ENCODE measurements around the gene ZNF407.

The ZNF407 gene

DNA sequence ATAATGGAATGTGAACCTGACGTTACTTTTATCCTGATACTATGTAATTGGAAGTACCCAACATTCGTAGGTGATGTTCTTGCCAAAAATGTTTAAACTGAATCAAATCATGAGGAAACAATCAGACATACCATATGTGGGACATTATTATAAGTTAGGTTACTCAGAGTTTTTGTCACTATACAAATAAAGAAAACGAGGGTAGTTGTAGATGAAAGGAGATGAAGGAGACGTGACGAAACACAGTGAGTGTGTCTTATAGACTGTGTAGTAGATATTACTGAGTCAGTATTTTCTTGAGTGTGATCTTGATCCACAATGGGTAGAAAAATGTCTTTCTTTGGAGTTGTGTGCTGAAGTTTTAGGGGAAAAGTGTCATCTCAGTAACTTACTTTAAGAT lies 176.8 kb downstream of the ZNF407 start:
- Histone ChIP-seq H3K36me3 (ENCODE audit: control insufficient read depth in 4 of 4, insufficient read depth in 4 of 4, low read length in 3 of 4) (peaks cover 0 to 2% (median 0%) of the 10 kb centered on the region in 4 experiments), H3K4me1 (ENCODE audit: control extremely low read depth in 1 of 4, control insufficient read depth in 4 of 4, insufficient read depth in 4 of 4, low read length in 3 of 4) (no peaks in the 10 kb centered on the region), H3K27me3 (replicated peaks in 2 of 5; ENCODE audit: control insufficient read depth in 4 of 5, insufficient read depth in 5 of 5, low read length in 4 of 5) (no peaks in the 10 kb centered on the region), H3K9me3 (ENCODE audit: control extremely low read depth in 1 of 5, control insufficient read depth in 4 of 5, insufficient read depth in 2 of 5, low read depth in 1 of 5, low read length in 4 of 5) (no peaks in the 10 kb centered on the region), H3K4me3 (ENCODE audit: control insufficient read depth in 1 of 7, extremely low read depth in 1 of 7, insufficient read depth in 4 of 7, low read depth in 2 of 7, low read length in 6 of 7) (no peak overlapping the region), H3K27ac (ENCODE audit: insufficient read depth in 1 of 2, low read depth in 1 of 2, low read length in 2 of 2, poor library complexity in 1 of 2, severe bottlenecking in 2 of 2) (no peak overlapping the region)
- CTCF ChIA-PET = no interaction called here
- DNase-seq = no peak
- 97% methylated on average over 3 of the region's 5 CpGs for WGBS (ENCODE audit: insufficient coverage)
- POLR2A ChIA-PET = no interaction called here

GRCh38 chr18:74775239-74775638 lies 177.6 kb downstream of the ZNF407 start:
- Histone ChIP-seq H3K27me3 (replicated peaks in 2 of 5; ENCODE audit: control insufficient read depth in 4 of 5, insufficient read depth in 5 of 5, low read length in 4 of 5) (no peaks in the 10 kb centered on the region), H3K36me3 (ENCODE audit: control insufficient read depth in 4 of 4, insufficient read depth in 4 of 4, low read length in 3 of 4) (peaks cover 0 to 2% (median 0%) of the 10 kb centered on the region in 4 experiments), H3K9me3 (ENCODE audit: control extremely low read depth in 1 of 5, control insufficient read depth in 4 of 5, insufficient read depth in 2 of 5, low read depth in 1 of 5, low read length in 4 of 5) (no peaks in the 10 kb centered on the region), H3K4me3 (ENCODE audit: control insufficient read depth in 1 of 7, extremely low read depth in 1 of 7, insufficient read depth in 4 of 7, low read depth in 2 of 7, low read length in 6 of 7) (no peak overlapping the region), H3K4me1 (ENCODE audit: control extremely low read depth in 1 of 4, control insufficient read depth in 4 of 4, insufficient read depth in 4 of 4, low read length in 3 of 4) (no peaks in the 10 kb centered on the region), H3K27ac (ENCODE audit: insufficient read depth in 1 of 2, low read depth in 1 of 2, low read length in 2 of 2, poor library complexity in 1 of 2, severe bottlenecking in 2 of 2) (no peak overlapping the region)
- DNase-seq = no peak
- CTCF ChIA-PET = no interaction called here
- WGBS (ENCODE audit: insufficient coverage) = 100% methylated on average over 1 of the region's 3 CpGs
- POLR2A ChIA-PET = no interaction called here

GRCh38 chr18:74778191-74778847 lies 180.6 kb downstream of the ZNF407 start:
- H3K36me3 ChIP-seq (ENCODE audit: control insufficient read depth in 4 of 4, insufficient read depth in 4 of 4, low read length in 3 of 4) = peaks cover 0 to 2% (median 0%) of the 10 kb centered on the region in 4 experiments
- no peak overlapping the region for H3K4me3 ChIP-seq (ENCODE audit: control insufficient read depth in 1 of 7, extremely low read depth in 1 of 7, insufficient read depth in 4 of 7, low read depth in 2 of 7, low read length in 6 of 7)
- ChIA-PET POLR2A (no interaction called here), CTCF (no interaction called here)
- H3K4me1 ChIP-seq (ENCODE audit: control extremely low read depth in 1 of 4, control insufficient read depth in 4 of 4, insufficient read depth in 4 of 4, low read length in 3 of 4) = no peaks in the 10 kb centered on the region
- H3K27me3 ChIP-seq (replicated peaks in 2 of 5; ENCODE audit: control insufficient read depth in 4 of 5, insufficient read depth in 5 of 5, low read length in 4 of 5) = no peaks in the 10 kb centered on the region
- 87% methylated on average over 4 of the region's 6 CpGs for WGBS (ENCODE audit: insufficient coverage)
- H3K27ac ChIP-seq (ENCODE audit: insufficient read depth in 1 of 2, low read depth in 1 of 2, low read length in 2 of 2, poor library complexity in 1 of 2, severe bottlenecking in 2 of 2) = no peak overlapping the region
- peak; percentile 28 to 76 (median 60) for DNase-seq
- H3K9me3 ChIP-seq (ENCODE audit: control extremely low read depth in 1 of 5, control insufficient read depth in 4 of 5, insufficient read depth in 2 of 5, low read depth in 1 of 5, low read length in 4 of 5) = no peaks in the 10 kb centered on the region

DNA sequence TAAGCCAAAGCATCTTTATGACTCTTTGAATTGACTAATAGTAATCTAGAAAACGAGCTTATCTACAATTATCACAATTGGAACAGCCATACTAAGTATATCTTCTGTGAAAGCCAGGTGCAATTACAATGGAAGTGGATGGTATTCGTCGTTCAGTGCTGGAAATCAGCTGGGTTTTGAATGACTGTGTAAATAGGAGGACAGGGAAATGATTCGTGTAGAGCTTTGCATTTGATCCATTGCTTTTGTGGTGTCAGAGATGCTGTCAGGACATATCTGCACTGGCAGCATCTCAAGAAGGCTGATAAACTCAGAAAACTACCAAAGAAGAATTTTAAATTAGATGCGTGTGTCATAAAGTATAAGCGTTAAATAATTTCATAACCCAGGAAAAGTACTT lies 187.1 kb downstream of the ZNF407 start:
- Histone ChIP-seq H3K27me3 (replicated peaks in 2 of 5; ENCODE audit: control insufficient read depth in 4 of 5, insufficient read depth in 5 of 5, low read length in 4 of 5) (no peaks in the 10 kb centered on the region), H3K27ac (ENCODE audit: insufficient read depth in 1 of 2, low read depth in 1 of 2, low read length in 2 of 2, poor library complexity in 1 of 2, severe bottlenecking in 2 of 2) (no peak overlapping the region), H3K4me1 (ENCODE audit: control extremely low read depth in 1 of 4, control insufficient read depth in 4 of 4, insufficient read depth in 4 of 4, low read length in 3 of 4) (no peaks in the 10 kb centered on the region), H3K36me3 (ENCODE audit: control insufficient read depth in 4 of 4, insufficient read depth in 4 of 4, low read length in 3 of 4) (peaks cover 0 to 11% (median 1%) of the 10 kb centered on the region in 4 experiments), H3K4me3 (ENCODE audit: control insufficient read depth in 1 of 7, extremely low read depth in 1 of 7, insufficient read depth in 4 of 7, low read depth in 2 of 7, low read length in 6 of 7) (no peak overlapping the region), H3K9me3 (ENCODE audit: control extremely low read depth in 1 of 5, control insufficient read depth in 4 of 5, insufficient read depth in 2 of 5, low read depth in 1 of 5, low read length in 4 of 5) (no peaks in the 10 kb centered on the region)
- ChIA-PET CTCF (interaction anchor here (1.2 kb wide), 1 partner anchor 21 kb away, joined by 3 read pairs; no protein-coding TSS in a partner anchor), POLR2A (no interaction called here)
- DNase-seq = no peak
- 91% methylated on average over 4 of the region's 6 CpGs for WGBS (ENCODE audit: insufficient coverage)

DNA sequence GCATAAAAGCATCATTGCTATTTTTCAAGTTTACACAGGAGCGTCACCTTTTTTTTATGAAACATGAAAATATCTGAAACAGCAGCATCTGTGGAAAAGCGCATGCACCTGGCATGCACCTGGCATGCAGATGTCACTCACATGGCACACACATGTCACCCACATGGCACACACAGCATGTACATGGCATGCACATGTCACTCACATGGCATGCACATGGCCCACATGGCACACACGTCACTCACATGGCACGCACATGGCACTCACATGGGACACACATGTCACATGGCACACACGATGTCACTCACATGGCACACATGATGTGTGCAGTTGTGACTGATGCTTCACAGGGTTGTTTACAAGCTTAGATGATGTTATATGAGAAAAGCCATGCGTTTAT lies 188.0 kb downstream of the ZNF407 start:
- WGBS (ENCODE audit: insufficient coverage) = 96% methylated on average over 4 of the region's 6 CpGs
- Histone ChIP-seq H3K27me3 (replicated peaks in 2 of 5; ENCODE audit: control insufficient read depth in 4 of 5, insufficient read depth in 5 of 5, low read length in 4 of 5) (no peaks in the 10 kb centered on the region), H3K4me3 (ENCODE audit: control insufficient read depth in 1 of 7, extremely low read depth in 1 of 7, insufficient read depth in 4 of 7, low read depth in 2 of 7, low read length in 6 of 7) (no peak overlapping the region), H3K36me3 (ENCODE audit: control insufficient read depth in 4 of 4, insufficient read depth in 4 of 4, low read length in 3 of 4) (peaks cover 0 to 11% (median 1%) of the 10 kb centered on the region in 4 experiments), H3K27ac (ENCODE audit: insufficient read depth in 1 of 2, low read depth in 1 of 2, low read length in 2 of 2, poor library complexity in 1 of 2, severe bottlenecking in 2 of 2) (no peak overlapping the region), H3K9me3 (ENCODE audit: control extremely low read depth in 1 of 5, control insufficient read depth in 4 of 5, insufficient read depth in 2 of 5, low read depth in 1 of 5, low read length in 4 of 5) (no peaks in the 10 kb centered on the region), H3K4me1 (ENCODE audit: control extremely low read depth in 1 of 4, control insufficient read depth in 4 of 4, insufficient read depth in 4 of 4, low read length in 3 of 4) (no peaks in the 10 kb centered on the region)
- no peak for DNase-seq
- CTCF ChIA-PET = interaction anchor here (1.2 kb wide), 1 partner anchor 20 kb away, joined by 3 read pairs; no protein-coding TSS in a partner anchor
- POLR2A ChIA-PET = no interaction called here

DNA sequence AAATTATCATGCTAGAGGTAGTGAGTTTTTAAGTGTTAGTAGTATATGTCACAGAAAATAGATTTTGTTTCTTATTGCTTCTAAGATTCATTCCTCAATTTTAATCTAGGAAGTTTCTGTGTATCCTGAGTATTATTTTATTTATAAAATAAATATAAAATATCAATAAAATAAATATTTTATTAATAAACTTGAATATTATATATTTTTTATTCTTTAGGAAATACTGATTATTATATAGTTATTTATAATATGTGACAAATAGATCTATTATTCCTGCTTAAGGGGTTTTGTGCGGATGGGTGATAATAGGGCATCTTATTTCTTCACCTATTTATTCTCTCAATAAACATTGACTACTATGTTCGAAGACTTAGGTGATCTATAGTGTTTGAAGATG lies 191.0 kb downstream of the ZNF407 start:
- Histone ChIP-seq H3K27ac (ENCODE audit: insufficient read depth in 1 of 2, low read depth in 1 of 2, low read length in 2 of 2, poor library complexity in 1 of 2, severe bottlenecking in 2 of 2) (no peak overlapping the region), H3K4me3 (ENCODE audit: control insufficient read depth in 1 of 7, extremely low read depth in 1 of 7, insufficient read depth in 4 of 7, low read depth in 2 of 7, low read length in 6 of 7) (no peak overlapping the region), H3K4me1 (ENCODE audit: control extremely low read depth in 1 of 4, control insufficient read depth in 4 of 4, insufficient read depth in 4 of 4, low read length in 3 of 4) (no peaks in the 10 kb centered on the region), H3K9me3 (ENCODE audit: control extremely low read depth in 1 of 5, control insufficient read depth in 4 of 5, insufficient read depth in 2 of 5, low read depth in 1 of 5, low read length in 4 of 5) (no peaks in the 10 kb centered on the region), H3K27me3 (replicated peaks in 2 of 5; ENCODE audit: control insufficient read depth in 4 of 5, insufficient read depth in 5 of 5, low read length in 4 of 5) (no peaks in the 10 kb centered on the region), H3K36me3 (ENCODE audit: control insufficient read depth in 4 of 4, insufficient read depth in 4 of 4, low read length in 3 of 4) (peaks cover 0 to 14% (median under 1%) of the 10 kb centered on the region in 4 experiments)
- DNase-seq = no peak
- ChIA-PET POLR2A (no interaction called here), CTCF (no interaction called here)
- WGBS (ENCODE audit: insufficient coverage) = no CpG with 5 or more reads among the region's 2 CpGs

- 98% methylated on average over 8 of the region's 8 CpGs for WGBS (ENCODE audit: insufficient coverage)
- Histone ChIP-seq H3K9me3 (ENCODE audit: control extremely low read depth in 1 of 5, control insufficient read depth in 4 of 5, insufficient read depth in 2 of 5, low read depth in 1 of 5, low read length in 4 of 5) (no peaks in the 10 kb centered on the region), H3K27me3 (replicated peaks in 2 of 5; ENCODE audit: control insufficient read depth in 4 of 5, insufficient read depth in 5 of 5, low read length in 4 of 5) (no peaks in the 10 kb centered on the region), H3K4me1 (ENCODE audit: control extremely low read depth in 1 of 4, control insufficient read depth in 4 of 4, insufficient read depth in 4 of 4, low read length in 3 of 4) (no peaks in the 10 kb centered on the region), H3K27ac (ENCODE audit: insufficient read depth in 1 of 2, low read depth in 1 of 2, low read length in 2 of 2, poor library complexity in 1 of 2, severe bottlenecking in 2 of 2) (no peak overlapping the region), H3K4me3 (ENCODE audit: control insufficient read depth in 1 of 7, extremely low read depth in 1 of 7, insufficient read depth in 4 of 7, low read depth in 2 of 7, low read length in 6 of 7) (no peak overlapping the region), H3K36me3 (ENCODE audit: control insufficient read depth in 4 of 4, insufficient read depth in 4 of 4, low read length in 3 of 4) (peaks cover 0 to 14% (median 0%) of the 10 kb centered on the region in 4 experiments)
- ChIA-PET CTCF (no interaction called here), POLR2A (no interaction called here)
- DNase-seq = no peak
These were observed 191.4 kb downstream of the ZNF407 start for GRCh38 chr18:74789078-74789477.
